Stimulated activated CD8-positive, alpha-beta memory T cell treated with anti-CD3 and anti-CD28 coated beads, Interleukin-7, amount 100 ng/mL, for 4 hours (primary cell): ENCODE results near the gene MTG1.

Experiments used
- DNase-seq, 2 donors: peaks; one replicate each; pipeline ENCODE4 v3.0.0-alpha.2; 2020; ENCODE audit warnings: low read depth in 2 of 2

The MTG1 gene, protein sequence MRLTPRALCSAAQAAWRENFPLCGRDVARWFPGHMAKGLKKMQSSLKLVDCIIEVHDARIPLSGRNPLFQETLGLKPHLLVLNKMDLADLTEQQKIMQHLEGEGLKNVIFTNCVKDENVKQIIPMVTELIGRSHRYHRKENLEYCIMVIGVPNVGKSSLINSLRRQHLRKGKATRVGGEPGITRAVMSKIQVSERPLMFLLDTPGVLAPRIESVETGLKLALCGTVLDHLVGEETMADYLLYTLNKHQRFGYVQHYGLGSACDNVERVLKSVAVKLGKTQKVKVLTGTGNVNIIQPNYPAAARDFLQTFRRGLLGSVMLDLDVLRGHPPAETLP

DNA sequence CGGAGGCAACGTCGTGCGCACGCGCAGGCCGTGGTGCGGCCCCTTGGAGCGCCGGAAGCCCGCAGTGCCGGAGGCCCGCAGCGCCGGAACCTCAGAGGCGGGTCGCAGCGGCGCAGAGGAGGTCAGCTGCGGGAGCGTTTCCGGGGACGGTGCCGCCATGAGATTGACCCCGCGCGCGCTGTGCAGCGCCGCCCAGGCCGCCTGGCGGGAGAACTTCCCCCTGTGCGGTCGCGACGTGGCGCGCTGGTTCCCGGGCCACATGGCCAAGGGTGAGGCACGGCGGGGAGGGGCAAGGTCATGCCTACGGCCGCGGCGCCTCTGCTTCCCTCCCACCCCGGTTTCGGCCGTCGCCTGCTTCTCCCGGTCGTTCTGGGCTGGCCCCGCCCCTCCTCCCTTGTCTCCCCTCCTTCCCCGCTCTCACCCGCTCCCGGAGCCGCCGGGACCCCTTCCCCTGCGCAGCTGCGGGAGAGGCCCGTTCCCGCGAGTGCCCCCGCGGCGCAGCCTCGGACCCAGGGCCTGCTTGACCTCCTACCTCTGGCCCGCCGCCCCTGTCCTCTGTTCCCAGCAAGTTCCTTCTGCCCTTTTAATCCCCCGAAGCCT, at the start of gene MTG1:
MTG1 (plus strand) TSS at position 94 of the 600 bp plus-strand sequence; CDS start at position 158, 64 bp downstream.
- DNase-seq, result peak; percentile 78 to 93

DNA sequence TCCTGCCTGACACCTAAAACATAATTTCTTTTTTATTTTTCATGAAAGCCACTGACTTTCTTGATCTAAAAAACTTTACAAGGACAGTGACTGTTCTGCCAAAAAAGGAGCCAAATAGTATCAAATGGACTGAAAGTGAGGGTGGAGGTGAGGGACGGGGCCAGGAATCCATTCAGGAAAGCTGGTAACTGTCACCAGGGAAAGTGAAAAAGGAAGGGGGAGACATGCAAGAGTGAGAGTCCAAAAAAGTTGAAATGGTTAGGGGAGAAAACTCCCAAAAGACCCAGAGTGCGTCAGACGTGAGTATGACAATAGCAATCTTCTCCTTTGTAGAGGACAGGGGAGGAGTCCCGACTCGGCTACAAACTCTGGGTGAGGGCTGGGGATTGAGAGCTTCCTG, 49.7 kb upstream of the MTG1 start:
- no peak for DNase-seq

DNA sequence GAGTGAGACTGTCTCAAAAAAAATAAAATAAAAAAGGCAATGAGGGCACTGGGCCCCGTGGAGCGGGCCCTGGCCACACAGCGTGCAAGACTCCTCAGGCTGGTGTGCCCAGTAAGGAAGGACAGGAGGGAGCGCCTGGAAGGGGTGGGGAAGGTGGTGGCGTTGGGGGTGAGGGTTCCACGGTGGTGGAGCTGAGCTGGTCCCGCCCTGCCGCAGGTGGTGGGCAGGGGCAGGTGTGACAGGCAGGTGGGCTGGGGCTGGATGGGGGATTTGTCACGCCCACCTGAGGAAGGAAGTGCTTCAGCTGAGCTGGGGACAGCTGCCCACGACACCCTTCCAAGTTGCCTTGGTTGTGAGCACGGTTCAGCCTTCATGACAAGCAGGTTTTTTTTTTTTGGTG, 47.5 kb upstream of the MTG1 start:
- DNase-seq, result no peak

DNA sequence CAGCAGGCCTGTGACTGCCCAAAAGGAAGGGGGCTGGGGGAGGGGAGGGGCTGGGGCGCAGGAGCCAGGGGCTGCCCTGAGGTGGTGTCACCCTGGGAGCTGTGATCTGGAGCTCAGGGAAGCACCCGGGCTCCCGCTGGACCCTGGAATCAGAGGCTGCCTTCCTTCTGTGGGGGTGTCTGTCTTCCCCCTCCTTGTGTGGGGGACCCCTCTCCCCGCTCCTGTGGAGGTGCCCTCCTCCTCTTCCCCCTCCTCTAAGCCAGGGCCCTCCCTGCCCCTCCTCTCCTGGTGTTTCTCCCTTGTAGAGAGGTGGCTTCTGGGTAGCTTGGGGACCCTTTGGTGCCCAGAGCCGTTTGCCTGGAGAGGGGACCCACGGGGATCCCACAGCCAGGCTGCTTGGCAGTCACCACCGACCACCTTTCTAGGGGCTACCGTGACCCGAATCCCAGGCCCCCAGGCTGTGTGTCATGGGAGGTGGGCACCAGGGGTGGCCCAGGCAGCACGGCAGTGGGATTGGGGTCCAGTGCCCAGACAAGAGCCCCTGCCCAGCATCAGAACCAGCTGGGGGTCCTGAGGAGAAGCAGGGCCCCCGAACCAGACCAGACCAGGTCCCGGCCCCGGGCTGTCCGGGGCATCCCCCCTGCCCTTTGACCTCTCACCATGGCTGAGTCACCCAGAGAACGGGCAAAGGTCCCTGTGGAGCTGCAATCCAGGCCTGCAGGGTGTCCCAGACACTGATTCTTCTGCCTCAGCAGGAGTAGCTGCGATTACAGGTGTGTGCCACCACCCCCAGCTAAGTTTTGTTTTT, 46.0 kb upstream of the MTG1 start:
- DNase-seq, result no peak

DNA sequence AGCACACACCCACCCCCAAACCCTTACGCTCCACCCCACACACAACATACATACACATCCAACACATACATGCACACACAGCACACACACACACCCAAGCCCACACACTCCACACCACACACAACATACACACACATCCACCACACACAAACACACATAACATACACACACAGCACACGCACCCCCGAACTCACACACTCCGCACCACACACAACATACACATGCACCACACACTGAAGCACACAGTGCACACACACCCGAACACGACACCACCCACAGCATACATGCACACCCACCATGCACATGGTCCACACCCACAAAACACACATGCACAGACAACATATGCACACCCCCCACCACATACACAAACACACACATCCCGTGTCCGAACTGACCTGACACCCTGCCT, 44.8 kb upstream of the MTG1 start:
- no peak for DNase-seq

DNA sequence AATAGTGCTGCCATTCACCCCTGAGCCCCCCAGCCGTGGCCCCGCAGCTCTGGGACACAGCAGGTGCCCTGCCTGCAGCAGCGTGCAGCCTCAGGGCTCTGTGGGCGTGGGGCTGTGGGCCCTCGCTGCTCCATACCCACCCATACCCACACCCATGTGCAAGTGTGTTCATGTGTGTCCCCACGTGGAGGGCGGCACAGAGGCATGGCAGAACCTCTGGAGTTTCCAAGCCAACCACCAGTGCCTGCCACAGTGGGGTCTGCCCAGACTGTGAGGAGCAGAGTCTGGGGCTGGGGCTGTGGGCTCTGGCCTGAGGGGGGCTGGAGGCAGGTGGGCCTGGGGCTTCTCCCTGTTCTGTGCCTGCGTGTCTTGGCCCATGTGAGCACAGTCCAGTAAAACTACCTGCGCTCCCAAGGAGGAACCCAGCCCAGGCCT, 44.4 kb upstream of the MTG1 start:
- DNase-seq, result no peak

DNA sequence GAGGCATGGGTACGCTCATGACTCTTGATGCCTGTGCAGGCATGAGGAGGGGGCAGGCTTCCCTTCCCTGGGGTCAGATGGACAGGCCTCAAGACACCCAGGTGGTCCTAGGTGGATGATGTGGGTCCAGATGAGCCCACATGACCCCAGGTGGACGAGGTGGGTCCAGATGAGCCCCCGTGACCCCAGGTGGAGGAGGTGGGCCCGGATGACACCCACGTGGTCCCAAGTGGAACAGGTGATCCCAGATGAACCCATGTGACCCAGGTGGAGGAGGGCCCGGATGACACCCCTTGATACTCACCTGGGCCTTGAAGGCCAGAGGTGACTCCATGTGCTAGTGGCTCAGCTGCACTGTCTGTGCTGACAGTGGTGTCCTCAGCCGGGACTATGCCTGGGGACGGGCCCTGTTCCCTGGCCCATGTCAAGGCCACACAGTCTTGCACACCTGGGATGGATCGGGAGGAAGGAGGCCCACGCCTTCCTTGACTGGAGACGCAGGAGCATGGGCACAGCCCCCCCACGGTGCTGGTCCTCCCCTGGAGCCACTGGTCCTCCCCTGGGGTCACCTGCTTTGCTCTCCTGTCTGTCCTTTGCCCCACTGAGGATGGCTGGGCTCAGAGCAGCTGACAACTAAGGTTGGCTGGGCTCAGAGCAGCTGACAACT, 43.5 kb upstream of the MTG1 start:
- DNase-seq, result no peak

DNA sequence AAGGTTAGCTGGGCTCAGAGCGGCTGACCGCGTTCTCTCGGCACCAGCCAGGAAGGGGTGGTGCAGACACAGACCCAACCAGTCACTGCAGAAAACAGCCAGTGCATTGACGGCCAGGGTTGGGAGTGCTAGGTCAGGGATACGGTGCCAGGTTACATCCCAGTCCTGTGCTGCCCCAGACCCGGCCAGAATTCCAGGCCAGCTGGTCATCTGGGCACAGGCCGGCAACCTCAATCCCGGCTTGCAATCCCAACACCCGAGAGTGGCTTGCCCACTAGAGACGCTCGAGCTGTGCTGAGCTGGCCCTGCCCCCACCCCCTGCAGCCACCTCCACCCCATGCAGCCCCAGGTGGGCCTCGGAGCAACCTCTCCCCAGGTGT, 43.0 kb upstream of the MTG1 start:
- DNase-seq, result no peak

DNA sequence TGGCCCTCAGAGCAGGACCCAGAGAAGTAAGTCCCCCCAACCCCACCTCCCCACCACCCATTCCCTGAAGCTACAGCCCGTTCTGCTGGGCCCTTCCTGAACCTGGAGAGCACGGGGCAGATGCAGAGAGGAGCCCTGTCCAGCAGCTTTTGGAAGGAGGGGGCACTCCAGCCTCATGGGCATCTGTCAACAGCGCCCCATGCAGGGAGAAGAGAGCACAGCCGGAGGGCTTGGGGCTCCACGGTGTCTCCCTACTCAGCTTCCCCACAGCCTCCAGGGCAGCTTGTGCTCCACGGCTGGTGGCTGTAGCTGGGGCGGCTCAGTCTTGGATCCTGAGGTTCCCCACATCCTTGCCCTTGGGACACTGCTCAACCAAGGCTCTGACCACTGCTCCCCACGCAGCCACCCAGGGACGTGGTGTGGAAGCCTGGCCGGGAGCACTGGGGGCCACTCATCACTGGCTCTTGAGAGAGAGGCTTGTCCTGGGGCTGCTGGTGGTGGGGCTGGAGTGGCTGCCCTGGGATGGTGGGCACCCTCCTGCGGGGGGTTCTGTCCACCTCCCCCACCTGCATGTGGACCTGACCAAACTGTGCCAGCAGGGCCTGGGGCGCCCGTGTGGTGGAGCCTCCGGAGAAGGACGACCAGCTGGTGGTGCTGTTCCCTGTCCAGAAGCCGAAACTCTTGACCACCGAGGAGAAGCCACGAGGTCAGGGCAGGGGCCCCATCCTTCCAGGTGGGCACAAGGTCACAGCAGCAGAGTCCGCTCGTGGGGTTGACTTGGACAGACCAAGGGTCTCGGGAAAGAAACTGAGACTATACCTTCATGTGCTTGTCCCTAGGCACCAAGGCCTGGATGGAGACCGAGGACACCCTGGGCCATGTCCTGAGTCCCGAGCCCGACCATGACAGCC, 42.3 kb upstream of the MTG1 start:
- DNase-seq, result no peak

DNA sequence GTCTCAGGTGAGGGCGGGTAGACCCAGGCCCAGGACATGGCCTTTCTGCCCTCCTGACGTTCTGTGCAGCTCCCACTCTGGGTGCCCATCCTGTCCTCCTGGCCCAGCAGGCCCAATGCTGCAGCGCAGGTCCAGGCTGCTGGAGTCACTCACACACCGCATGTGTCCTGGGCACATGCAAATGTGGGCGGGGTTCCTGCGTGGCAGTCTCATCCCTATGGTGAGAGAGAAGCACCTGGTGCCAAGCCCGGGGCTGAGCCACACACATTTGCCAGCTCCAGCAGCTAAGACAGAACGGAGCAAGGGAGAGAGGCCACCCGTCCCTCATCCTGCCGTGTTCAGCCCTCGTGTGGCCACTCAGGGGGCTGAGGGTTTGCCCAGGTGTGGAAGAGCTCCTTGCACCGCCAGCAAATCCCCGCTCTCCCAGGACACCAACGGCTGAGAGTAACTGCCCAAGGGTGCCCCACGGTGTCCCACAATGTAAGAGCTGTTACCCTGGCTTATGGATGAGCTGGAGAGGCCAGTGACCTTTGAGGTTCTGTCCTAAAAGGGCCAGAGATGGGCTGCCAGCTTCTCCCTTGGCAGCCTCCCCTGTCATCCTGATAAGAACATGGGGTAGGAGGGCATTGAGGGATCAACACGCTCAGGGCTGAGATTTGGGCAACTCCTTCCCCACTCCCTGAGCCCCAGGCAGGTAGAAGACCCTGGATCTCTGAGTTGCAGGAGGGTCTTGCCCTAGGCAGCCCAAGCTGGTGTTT, 40.6 kb upstream of the MTG1 start:
- DNase-seq, result no peak

DNA sequence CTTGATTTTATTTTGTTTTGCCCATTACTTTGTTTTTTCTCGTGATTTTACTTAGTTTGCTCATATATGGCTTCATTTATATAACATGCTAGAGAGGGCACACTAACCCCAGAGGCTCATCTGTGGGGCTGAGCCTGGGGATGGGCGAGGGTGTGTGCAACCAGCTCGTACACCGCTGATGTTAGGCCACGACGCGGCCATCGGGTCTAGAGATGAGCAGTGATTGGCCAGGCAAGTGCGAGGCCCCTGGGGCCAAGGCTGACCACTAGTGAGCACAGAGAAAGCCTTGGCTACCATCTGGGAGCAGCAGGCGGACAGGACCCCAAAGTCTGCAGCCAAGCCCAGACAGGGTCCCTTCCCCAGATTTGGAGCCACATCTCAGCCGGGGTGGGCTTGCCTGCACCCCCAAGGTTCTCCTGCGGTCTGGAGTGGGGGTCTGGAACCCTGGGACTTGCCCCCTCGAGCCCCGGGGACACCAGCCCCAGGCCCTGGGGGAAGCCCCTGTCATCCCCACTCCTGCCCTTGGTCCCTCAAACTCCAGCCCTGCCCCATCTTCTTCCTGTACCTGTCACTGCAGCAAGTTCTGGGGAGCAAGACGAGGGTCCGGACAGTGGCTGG, 39.9 kb upstream of the MTG1 start:
- no peak for DNase-seq

DNA sequence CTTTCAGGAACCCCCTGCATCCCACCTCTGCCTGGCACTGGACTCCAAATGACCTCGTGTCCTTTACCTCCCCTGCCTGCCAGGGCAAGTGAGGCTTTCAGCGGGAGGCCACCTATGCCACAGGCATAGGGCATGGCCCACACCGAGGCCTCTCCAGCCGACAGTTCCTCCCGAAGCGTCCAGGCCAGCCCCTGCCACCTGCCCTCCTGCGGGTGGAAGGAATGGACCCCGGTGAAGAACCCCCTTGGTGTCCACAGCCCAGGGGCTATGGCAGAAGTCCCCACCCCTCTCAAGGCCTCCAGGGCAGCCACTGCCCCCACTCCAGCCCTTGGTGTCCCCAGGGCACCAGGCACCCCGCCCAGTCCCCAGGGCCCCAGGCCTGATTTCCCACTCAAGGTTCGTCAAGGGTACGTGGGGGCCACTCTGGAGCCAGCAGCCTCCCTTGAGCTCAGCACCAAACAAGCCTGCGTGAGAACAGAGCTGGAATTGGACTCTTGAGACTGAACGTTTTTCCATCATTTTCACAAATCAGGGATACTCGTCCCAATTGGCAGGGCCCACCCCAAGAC, 39.2 kb upstream of the MTG1 start:
- DNase-seq, result no peak

DNA sequence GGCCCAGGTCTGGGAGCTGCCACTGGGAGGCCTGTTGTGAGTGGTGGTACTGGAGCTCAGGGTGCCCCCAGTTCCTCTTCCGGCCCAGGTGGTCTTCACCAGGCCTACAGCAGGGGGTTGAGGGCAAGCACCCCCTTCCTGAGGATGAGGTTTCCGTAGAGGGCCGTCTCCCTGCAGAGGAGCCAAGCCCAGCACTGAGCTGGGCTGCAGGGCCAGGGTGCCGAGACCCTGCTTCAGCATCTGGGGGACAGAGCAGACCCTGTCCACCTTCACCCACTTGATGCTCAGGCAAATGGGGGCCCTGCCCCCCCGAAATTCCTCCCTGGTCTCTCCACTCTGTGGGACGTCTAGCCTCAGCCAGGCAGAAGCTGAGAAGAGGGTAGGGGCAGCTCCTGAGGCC, 38.7 kb upstream of the MTG1 start:
- DNase-seq, result no peak

DNA sequence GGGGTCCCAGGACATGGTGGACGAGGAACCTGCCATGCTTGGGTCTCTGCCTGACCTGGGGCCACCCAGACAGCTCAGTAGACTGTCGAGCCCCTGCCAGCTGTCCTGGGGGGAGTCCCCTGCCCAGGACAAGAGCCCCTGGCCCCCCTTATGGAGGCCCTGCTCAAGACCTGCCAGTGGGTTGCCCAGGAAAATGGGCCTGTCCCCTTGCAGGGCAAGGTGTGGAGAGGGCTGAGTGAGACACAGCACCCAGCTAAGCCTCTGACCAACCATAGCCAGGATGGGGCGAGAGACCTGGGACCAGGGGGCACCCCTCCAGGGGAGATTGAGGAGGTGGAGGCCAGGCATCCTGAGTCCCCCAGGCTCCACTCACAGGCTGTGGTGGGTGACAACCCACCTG, 38.0 kb upstream of the MTG1 start:
- DNase-seq, result no peak

DNA sequence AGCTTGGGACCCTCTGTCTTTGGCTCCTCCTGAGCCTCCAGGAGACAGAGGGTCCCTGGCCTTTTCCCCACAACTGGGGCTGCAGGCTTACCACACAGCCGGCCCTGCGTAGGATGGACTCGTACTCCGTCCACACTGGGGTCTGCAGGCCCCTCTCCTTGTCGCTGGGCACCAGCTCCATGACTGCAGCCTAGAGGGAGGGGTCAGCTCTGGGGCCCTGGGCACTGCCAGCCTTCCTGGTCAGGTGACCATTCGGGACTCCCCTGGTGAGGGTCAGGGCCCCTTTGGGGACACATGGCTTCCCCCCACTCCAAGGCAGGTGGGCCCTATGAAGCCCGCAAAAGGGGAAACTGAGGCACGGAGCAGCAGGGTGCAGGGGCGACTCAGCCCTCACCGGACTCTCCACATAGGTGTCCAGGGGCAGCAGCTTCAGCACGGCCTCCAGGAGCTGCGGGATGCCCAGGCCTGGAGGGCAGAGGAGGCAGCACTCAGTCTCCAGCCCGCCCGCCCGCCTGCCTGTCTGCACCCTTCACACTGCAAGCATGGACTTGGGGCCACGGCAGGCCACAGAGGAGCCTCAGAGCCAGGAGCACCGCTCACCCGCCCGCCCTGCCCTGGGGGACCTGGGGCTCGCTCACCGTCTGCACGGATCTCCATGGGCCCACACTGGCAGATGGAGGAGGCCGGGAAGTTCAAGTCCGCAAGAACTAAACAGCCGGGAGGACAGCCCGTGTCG, 37.2 kb upstream of the MTG1 start:
- DNase-seq, result no peak

DNA sequence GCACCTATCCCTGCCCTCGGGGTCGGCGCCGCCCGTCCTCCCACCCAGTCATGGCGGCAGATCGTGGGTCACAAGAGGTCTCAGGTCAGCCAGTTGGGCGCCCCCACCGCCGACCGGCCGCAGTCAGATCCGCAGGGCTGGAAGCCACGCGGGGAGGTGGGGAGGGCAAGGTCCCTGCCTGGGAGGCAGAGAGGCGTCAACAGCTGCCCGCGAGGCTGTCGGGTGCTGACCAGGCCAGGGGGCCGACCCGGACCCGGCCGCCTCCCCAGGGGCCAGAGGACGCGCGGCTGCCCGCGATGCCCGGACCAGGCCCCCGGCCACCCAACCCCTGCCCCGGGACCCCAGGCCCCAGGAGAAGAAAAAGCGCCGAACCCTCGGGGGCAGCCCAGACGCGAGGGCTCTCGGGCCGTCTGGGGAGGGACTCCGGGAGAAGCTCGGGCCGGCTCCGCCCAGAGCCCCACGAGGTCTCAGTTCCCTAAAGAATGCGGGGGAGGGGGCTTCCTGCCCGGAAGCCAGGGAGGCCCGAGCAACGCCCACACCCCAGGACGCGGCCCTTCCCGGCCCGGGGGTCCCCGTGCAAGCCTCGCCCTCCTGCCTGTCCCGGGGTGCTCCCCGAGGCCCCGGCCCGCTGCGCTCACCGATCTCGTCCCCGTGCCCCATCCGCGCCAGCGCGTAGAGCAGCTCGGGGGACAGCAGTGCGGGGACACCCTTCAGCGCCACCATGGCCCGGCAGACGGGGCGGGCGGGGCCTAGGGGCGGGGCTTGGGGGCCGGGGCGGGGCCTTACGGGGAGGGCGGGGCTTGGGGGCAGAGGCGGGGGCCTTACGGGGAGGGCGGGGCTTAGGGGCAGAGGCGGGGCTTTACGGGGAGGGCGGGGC, 36.4 kb upstream of the MTG1 start, which contains the start of gene FUOM:
FUOM (minus strand) TSS at position 735 of the 877 bp plus-strand sequence; CDS start at position 723, 12 bp downstream.
- peak; percentile 50 to 69 for DNase-seq

DNA sequence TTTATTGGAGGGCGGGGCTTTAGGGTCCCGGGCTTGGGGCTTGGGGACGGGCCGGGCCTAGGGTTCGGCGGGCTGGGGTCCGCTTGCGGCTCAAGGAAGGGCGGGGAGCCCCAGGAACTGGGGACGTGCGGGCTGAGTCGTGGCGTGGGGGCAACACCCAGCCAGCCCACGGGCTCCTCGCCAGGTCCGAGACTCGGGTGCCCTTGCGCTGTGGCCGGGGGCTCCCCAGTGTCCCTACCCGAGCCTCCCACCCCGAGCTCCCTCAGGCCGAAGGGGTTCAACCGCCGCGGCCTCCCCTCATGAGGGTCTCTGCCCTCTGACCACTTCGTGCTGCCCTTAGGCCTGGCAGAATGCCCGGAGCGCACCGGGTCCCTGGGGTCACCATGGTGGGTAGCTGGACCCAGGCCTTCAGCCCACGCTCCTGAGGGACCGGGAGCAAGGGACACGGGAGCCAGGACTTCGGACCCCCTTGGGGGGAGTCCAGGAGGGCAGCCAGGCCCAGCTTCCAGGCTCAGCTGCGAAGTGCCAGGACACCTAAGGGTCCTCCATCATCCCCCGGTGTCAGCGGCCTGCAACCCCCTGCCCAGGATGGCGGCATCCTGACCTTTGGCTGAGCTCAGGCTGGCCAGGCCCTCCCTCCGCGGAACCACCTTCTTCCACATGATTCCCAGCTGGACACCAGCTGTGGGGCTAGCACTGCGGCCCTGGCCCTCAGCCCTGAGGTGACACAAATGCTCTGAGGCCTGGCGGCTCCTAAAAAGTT, 35.6 kb upstream of the MTG1 start:
- DNase-seq, result no peak
